ENCODE data around the gene FLYWCH2.
A peak's percentile ranks its signal among the peaks of the same experiment; 100 is the strongest.
"Not testable (repeated sequence)": the region's sequence is repeated elsewhere in the genome, so short reads cannot be mapped to it uniquely, and the experiment has no call there.

FLYWCH2 gene

GRCh38 chr16:2915196-2915929 is 32.3 kb downstream of the FLYWCH2 start:
- no peak for DNase-seq

GRCh38 chr16:2919511-2920255 is 36.7 kb downstream of the FLYWCH2 start:
- DNase-seq = no peak

GRCh38 chr16:2923481-2923880 is 40.5 kb downstream of the FLYWCH2 start:
- DNase-seq = no peak

- DNase-seq = no peak
Measured at GRCh38 chr16:2924901-2925755, 42.1 kb downstream of the FLYWCH2 start.

DNA sequence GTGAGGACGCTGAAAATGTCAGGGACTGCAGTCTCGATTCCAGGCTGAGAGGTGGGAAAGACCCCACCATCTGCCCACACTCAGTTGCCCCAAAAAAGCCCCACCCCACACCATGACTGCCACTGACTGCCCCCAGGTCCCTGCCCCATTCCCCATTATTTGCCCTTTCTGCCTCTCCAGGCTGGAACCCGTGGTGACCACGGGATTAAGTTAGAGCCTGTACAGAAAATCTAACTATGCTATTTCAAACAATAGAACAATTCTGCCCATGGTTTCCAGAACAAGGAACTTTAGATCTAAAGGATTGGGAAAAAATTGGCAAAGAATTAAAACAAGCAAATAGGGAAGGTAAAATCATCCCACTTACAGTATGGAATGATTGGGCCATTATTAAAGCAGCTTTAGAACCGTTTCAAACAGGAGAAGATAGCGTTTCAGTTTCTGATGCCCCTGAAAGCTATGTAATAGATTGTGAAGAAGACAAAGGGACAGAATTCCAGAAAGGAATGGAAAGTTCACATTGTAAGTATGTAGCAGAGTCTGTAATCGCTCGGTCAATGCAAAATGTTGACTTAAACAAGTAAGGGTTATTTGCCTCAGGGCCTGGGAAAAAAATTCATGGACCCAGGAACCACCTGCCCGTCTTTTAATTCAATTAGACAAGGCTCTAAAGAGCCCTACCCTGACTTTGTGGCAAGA is 43.1 kb downstream of the FLYWCH2 start:
- peak; percentile 50 for DNase-seq

- no peak for DNase-seq
Measured at GRCh38 chr16:2926650-2926999, 43.6 kb downstream of the FLYWCH2 start.

DNA sequence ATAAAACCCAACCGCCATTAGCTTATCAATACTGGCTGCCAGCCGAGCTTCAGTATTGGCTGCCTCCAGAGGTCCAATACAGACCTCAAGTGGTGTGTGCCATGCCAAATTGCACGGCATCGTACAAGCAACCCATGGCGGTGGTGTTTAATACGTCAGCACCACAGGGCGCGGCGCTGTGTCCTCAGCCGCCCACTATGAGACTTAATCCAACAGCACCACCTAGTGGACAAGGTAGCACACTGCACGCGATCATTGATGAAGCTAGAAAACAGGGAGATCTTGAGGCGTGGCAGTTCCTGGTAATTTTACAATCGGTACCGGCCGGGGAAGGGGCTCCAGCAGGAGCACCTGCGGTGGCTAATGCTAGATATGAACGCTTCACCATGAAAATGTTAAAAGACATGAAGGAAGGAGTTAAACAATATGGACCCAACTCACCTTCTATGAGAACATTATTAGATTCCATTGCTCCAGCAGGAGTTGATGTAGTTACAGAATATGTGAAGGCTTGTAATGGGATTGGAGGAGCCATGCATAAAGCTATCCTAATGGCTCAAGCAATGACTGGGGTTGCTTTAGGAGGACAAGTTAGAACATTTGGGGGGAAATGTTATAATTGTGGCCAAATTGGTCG is 44.1 kb downstream of the FLYWCH2 start:
- peak; percentile 81 for DNase-seq

- not testable (repeated sequence) for DNase-seq
Measured at GRCh38 chr16:2928151-2928550, 45.1 kb downstream of the FLYWCH2 start.

DNA sequence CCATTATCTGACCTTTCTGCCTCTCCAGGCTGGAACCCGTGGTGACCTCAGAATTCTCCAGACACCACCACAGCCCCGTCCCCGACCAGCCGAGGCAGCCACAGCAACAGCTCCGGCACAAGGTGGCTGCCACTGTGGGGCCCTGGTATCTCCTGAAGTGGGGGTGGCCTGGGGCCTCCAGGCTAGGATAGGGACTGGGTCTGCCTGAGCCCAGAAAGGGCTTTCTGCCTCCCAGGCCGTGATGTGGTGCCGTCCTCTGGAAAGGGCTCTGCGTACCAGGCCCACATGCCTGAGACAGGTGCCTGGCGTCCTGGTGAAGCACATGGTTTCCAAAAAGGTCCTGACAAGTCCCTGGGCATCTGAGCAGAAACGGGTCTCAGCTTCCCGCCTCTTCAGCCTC is 45.8 kb downstream of the FLYWCH2 start:
- DNase-seq = no peak

- no peak for DNase-seq
Measured at GRCh38 chr16:2929693-2930092, 46.7 kb downstream of the FLYWCH2 start.

GRCh38 chr16:2930236-2930635 is 47.2 kb downstream of the FLYWCH2 start:
- DNase-seq = no peak

DNA sequence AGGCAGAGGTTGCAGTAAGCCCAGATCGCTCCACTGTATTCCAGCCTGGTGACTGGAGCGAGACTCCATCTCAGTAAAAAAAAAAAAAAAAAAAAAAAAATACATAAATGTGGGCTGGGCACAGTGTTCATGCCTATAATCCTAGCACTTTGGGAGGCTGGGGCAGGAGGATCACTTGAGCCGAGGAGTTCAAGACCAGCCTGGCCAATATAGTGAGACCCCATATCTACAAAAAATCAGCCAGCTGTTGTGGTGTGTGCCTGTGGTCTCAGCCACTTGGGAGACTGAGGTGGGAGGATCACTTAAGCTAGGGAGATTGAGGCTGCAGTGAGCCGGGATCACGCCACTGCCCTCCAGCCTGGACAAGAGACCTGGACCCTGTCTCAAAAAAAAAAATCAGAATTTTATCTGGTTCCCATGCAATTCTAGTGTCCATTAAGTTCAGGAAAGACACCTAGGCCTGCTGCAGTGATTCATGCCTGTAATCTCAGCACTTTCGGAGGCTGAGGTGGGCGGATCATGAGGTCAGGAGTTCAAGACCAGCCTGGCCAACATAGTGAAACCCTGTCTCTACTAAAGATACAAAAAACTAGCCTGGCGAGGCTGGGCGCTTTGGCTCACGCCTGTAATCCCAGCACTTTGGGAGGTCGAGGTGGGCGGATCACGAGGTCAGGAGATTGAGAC is 48.4 kb downstream of the FLYWCH2 start:
- not testable (repeated sequence) for DNase-seq

- DNase-seq = no peak
Measured at GRCh38 chr16:2933136-2933535, 50.1 kb downstream of the FLYWCH2 start.

GRCh38 chr16:2933701-2934100 is 50.7 kb downstream of the FLYWCH2 start:
- DNase-seq = no peak

DNA sequence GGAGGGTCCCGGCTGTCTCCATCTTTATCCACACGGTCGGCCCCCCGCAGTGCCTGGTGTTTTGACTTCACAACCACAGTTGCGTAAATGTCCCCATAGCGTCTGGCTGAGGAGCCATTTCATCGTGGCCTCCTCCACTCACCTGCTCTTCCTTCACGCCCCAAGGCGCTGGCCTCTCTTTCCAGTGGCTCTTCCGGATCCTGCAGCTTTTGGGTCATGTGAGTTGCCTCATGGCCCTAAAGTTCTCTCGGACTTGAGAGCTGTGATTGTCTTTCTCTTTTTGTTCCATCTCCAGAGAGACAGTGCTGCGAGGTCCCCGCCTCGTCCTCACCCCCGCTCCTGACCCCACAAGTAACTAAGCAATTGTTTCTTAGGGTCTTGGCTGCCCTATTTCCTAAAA is 51.4 kb downstream of the FLYWCH2 start:
- DNase-seq = no peak

DNA sequence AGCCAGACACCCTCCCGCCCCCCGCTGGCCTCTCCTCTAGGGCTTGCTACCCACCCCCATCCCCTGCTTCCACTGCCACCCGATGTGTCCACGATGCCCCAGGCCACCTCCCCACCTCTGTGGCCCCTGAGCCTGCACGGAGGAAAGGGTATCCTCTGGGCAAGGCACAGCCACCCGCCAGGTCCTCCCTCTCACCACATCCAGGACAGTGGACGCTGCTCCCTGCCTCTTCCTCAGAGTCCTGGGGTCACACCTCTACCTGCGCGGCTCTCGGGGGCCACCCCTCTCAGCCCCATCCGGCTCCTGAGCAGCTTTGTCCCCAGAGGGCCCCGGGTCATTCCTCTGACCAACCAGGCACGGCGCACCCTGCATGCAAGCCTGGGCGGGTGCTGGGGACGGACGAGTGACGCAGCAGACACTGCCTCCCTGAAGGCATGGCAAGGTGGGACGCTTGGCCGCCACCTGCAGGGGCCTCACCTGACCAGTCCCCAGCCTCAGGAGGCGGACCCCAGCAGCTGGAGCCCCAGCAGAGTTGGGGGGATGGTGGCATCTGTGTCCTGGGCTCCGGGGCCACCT is 53.5 kb downstream of the FLYWCH2 start:
- DNase-seq = no peak

- DNase-seq = no peak
Measured at GRCh38 chr16:2937170-2937569, 54.2 kb downstream of the FLYWCH2 start.

DNA sequence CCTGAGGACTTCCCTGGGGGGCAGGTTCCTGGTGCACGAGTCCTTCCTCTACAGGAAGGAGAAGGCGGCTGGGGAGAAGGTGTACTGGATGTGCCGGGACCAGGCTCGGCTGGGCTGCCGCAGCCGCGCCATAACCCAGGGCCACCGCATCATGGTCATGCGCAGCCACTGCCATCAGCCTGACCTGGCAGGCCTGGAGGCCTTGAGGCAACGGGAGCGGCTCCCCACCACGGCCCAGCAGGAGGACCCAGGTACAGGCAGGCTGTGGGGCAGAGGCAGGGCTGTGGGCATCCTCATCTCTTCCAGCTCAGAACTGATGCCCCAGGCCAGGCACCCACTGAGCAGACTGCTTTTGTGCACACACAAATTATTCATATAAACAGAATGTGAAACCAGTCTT is 55.2 kb downstream of the FLYWCH2 start:
- no peak for DNase-seq

- peak; percentile 54 for DNase-seq
Measured at GRCh38 chr16:2939968-2940367, 57.0 kb downstream of the FLYWCH2 start.

GRCh38 chr16:2942045-2942444 is 59.0 kb downstream of the FLYWCH2 start:
- no peak for DNase-seq

DNA sequence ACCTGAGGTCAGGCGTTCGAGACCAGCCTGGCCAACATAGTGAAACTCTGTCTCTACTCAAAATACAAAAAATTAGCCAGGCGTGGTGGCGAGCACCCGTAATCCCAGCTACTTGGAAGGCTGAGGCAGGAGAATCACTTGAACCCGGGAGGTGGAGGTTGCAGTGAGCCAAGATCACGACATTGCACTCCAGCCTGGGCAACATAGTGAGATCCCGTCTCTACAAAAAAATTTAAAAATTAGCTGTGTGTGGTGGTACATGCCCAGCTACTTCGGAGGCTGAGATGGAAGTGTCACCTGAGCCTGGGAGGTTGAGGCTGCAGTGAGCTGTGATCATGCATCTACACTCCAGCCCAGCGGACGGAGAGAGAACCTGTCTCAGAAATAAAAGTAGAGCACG is 60.7 kb downstream of the FLYWCH2 start:
- not testable (repeated sequence) for DNase-seq

All from DMS79 (cell line).